ENCODE results near the gene ABCD3.
"Not testable (repeated sequence)": the region's sequence is repeated elsewhere in the genome, so short reads cannot be mapped to it uniquely, and the experiment has no call there.

The ABCD3 gene

GRCh38 chr1:94553931-94554330 lies 135.7 kb downstream of the ABCD3 start:
- DNase-seq, result no peak

DNA sequence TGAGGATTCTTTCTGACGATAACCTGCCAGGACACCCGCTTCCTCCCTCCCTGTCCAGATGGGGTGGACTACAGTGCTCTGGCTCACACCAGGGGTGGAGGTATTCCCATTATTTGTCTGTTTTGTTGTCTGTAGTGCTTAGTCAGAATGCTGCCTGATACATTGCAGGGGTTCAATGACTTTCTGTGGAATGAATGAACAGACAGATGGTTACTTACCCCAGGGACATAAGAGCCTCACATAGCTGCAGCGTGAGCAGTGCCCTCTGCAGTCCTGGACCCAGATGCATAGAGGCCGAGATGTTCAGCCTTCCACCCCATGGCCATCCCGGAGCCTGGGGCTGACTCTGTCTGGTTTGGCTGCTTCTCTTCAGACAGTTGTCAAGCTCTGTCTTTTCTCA lies 136.4 kb downstream of the ABCD3 start:
- no peak for DNase-seq

DNA sequence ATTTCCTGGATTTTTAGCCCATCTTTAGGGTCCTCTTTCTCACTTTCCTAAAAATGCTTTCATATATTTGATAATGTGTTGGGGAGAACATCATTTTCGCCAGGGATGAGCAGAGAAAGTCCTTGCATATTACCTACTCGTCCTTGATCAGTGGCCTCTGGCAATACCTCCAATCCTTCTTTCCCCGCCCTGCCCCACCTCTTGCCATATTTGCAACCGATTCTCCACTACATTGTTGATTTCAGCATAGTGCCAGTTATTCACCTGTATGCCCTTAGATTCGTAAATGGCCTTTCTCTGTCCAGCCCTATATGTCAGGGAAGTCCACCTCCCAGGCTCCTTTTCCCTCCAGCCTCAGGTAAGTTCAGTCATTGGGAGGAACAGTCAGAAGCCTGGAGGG lies 136.9 kb downstream of the ABCD3 start:
- no peak for DNase-seq

- no peak for DNase-seq
Observed at GRCh38 chr1:94559921-94560320, 141.7 kb downstream of the ABCD3 start.

- DNase-seq, result no peak
Observed at GRCh38 chr1:94560333-94560732, 142.1 kb downstream of the ABCD3 start.

DNA sequence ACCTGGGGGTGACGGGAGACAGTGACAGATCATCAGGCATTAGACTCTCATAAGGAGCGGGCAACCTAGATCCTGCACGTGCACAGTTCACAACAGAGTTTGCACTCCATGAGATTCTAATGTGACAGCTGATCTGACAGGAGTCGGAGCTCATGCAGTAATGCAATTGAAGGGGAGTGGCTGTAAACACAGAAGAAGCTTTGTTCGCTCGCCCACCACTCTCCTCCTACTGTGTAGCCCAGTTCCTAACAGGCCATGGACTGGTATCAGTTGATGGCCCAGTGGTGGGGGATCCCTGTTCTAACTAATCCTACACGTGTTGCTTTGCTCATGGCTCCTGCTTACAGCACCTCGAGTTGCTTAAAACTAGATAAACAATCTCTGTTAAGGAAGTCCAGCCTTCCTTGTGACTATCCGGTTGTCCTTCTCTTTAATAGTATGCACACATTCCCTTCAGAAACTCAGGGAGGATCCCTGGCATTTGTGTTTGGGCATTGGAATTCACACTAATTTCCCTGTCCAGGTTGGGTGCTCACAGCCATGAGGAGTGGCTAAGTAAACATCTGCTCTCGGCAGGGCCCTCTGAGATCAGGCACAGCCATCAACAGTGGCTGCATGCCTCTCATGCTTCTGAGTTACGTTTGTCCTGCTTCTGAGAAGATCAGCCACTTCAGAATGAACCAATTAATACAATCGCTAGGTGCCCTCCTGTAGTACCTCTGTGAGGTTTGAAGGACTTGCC lies 144.5 kb downstream of the ABCD3 start:
- DNase-seq, result no peak

- DNase-seq, result no peak
Observed at GRCh38 chr1:94565901-94566300, 147.7 kb downstream of the ABCD3 start.

- not testable (repeated sequence) for DNase-seq
Observed at GRCh38 chr1:94566436-94566835, 148.2 kb downstream of the ABCD3 start.

DNA sequence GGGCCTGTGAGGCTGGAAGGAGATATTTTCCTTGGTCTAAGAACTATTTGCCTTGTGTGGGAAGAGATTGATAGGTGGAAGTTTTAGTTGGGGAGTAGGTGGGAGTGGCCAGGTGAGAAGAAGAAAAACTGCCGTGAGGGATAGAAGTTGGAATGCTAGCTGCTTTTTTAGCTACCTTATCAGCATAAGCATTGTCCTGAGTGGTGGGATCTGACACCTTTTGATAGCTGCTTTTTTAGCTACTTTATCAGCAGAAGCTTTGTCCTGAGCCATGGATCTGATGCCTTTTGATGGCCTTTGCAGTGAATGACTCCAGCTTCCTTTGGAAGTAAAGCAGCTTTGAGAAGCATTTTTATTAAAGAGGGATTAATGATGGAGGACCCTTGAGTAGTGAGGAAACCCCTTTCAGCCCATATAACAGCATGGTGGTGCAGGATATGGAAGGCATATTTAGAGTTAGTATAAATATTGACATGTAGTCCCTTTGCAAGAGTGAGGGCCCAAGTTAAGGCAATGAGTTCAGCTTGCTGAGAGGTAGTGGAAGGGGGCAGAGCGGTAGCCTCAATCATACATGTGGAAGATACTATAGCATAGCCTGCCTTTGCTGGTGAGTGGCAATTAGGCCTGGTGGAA lies 149.9 kb downstream of the ABCD3 start:
- DNase-seq, result not testable (repeated sequence)

All from CD4-positive, alpha-beta T cell treated with Interleukin-21 for 1 hour (primary cell).